Transverse colon (tissue), 4 donors: ENCODE results near the gene RAB1A. TPM values are rescaled to one million over a fixed set of nuclear protein-coding genes. Genes with fewer than 3 reads are reported as not detected.
"Not testable (repeated sequence)": the region's sequence is repeated elsewhere in the genome, so short reads cannot be mapped to it uniquely, and the experiment has no call there.

Experiments used
- DNase-seq: peaks from one replicate; pipeline ENCODE4 v3.0.0-alpha.2; 2019
- H3K27ac ChIP-seq, 4 donors: fragments of 200-600 bp; sonication (generic); 2 replicates each; pipeline ENCODE4 v1.5.1; 2016 to 2018; ENCODE audit warnings: inconsistent platforms in 4 of 4
- H3K27me3 ChIP-seq: fragments of 200-600 bp; sonication (generic); 2 replicates; pipeline ENCODE4 v1.5.1; 2017; ENCODE audit warnings: inconsistent platforms
- H3K36me3 ChIP-seq, 4 donors: fragments of 200-600 bp; sonication (generic); 2 replicates each; pipeline ENCODE4 v1.5.1; 2017 to 2019; ENCODE audit warnings: inconsistent platforms in 4 of 4
- H3K4me1 ChIP-seq, 4 donors: fragments of 200-600 bp; sonication (generic); 2 replicates each; pipeline ENCODE4 v1.5.1; 2017 to 2020; ENCODE audit warnings: inconsistent platforms in 4 of 4
- H3K4me3 ChIP-seq, 4 donors: fragments of 200-600 bp; sonication (generic); 1 replicate in 1 of 4; 2 replicates in 3 of 4; pipeline versions ENCODE4 v1.5.1 to v1.6.1; 2017 to 2019; ENCODE audit warnings: inconsistent platforms in 4 of 4
- H3K9me3 ChIP-seq, 2 donors: fragments of 200-600 bp; sonication (generic); 2 replicates each; pipeline ENCODE4 v1.5.1; 2017 to 2019; ENCODE audit warnings: inconsistent platforms in 2 of 2
- CTCF ChIP-seq, 5 experiments: fragments of 200-600 bp in 3 of 5; fragments of 450-650 bp in 2 of 5; sonication (generic) in 3 of 5; IDR thresholded peaks; 1 replicate in 2 of 5; 2 replicates in 3 of 5; pipeline ENCODE4 v1.5.1; 2016 to 2017; ENCODE audit warnings: antibody characterized with exemption in 5 of 5, inconsistent platforms in 3 of 5, mild to moderate bottlenecking in 2 of 5, moderate library complexity in 1 of 5
- EP300 ChIP-seq: sonication (generic); formaldehyde crosslinking; IDR thresholded peaks from one replicate; pipeline ENCODE4 v1.6.1; 2017; ENCODE audit warnings: antibody characterized with exemption, low read depth
- POLR2A ChIP-seq: fragments of 450-650 bp; IDR thresholded peaks from one replicate; pipeline ENCODE4 v1.6.1; 2016; ENCODE audit warnings: antibody characterized with exemption, mild to moderate bottlenecking, moderate library complexity
- POLR2AphosphoS5 ChIP-seq, 3 donors: sonication (generic); formaldehyde crosslinking; IDR thresholded peaks; one replicate each; pipeline ENCODE4 v1.6.1; 2016; ENCODE audit warnings: antibody characterized with exemption in 3 of 3
- WGBS, 2 donors: methylation state at CpG; one replicate each; pipeline ENCODE4 v1.1.5; 2018; ENCODE audit warnings: low coverage in 1 of 2; 5-methylcytosine and 5-hydroxymethylcytosine counted together
- in situ Hi-C, 4 donors: fragments of 200-750 bp; cut with MboI; loops; one replicate each; pipeline versions ENCODE4 v1.15.0 to v1.15.1; 2017; ENCODE audit warnings: low sequenced_read_pairs in 3 of 4, low pct_ligation_motif_present in 1 of 4, low pct_unique_long_range_greater_than_20kb in 1 of 4
- intact Hi-C: fragments of 100-400 bp; cut with DNase I; formaldehyde crosslinking; loops from one replicate; pipeline ENCODE4 v1.15.1; 2023; ENCODE audit warnings: low total_unique reads
- total RNA-seq, 4 donors: library from RNA; depleted of rRNA; stranded (reverse); fragments of >200 nt; gene quantifications; one replicate each; pipeline ENCODE4 v1.1.0, GENCODE V29; 2016

The RAB1A gene
- total RNA-seq, 4 donors from 2014 or later, result 16.9 to 98.3 (median 55.0) TPM

- intact Hi-C loops, result no loop called here
- no peaks in the 10 kb centered on the region for H3K9me3 ChIP-seq
- peak overlapping the region in 1 of 4 donors; percentile 0 for H3K27ac ChIP-seq
- WGBS, 2 donors, result 33 to 37% methylated on average over 2 of the region's 2 CpGs
- no peaks in the 10 kb centered on the region for H3K27me3 ChIP-seq
- TF ChIP-seq CTCF (IDR thresholded peaks at IDR 0.05), result no peak
- TF ChIP-seq POLR2AphosphoS5 (IDR thresholded peaks at IDR 0.05), result no peak
- no peak for TF ChIP-seq EP300
- TF ChIP-seq POLR2A, result no peak
- peaks cover 3 to 45% (median 20%) of the 10 kb centered on the region in 4 donors for H3K4me1 ChIP-seq
- H3K36me3 ChIP-seq, result no peaks in the 10 kb centered on the region
- H3K4me3 ChIP-seq, result no peak overlapping the region
- in situ Hi-C loops, result loop anchor here in 1 of 4 donors (25.0 kb wide), 1 partner anchor 248 kb away; no protein-coding TSS in a partner anchor
- DNase-seq, result no peak
Observed at GRCh38 chr2:65159906-65160305, 30.0 kb upstream of the RAB1A start.

- no peak for DNase-seq
- in situ Hi-C loops, result loop anchor here in 1 of 4 donors (25.0 kb wide), 1 partner anchor 247 kb away; no protein-coding TSS in a partner anchor
- Histone ChIP-seq H3K27ac (no peak overlapping the region), H3K27me3 (no peaks in the 10 kb centered on the region), H3K36me3 (no peaks in the 10 kb centered on the region), H3K4me1 (peaks cover 3 to 39% (median 17%) of the 10 kb centered on the region in 4 donors), H3K9me3 (no peaks in the 10 kb centered on the region), H3K4me3 (no peak overlapping the region)
- TF ChIP-seq CTCF (IDR thresholded peaks at IDR 0.05) (no peak), EP300 (no peak), POLR2A (no peak), POLR2AphosphoS5 (IDR thresholded peaks at IDR 0.05) (no peak)
- 91 to 100% methylated on average over 3 to 6 of the region's 6 CpGs for WGBS, 2 donors
- intact Hi-C loops, result no loop called here
Observed at GRCh38 chr2:65159261-65159660, 29.4 kb upstream of the RAB1A start.

- H3K36me3 ChIP-seq, result no peaks in the 10 kb centered on the region
- intact Hi-C loops (no loop called here), in situ Hi-C loops (loop anchor here in 1 of 4 donors (25.0 kb wide), 1 partner anchor 246 kb away; no protein-coding TSS in a partner anchor)
- no peak for DNase-seq
- H3K27me3 ChIP-seq, result no peaks in the 10 kb centered on the region
- H3K4me1 ChIP-seq, result peaks cover under 1 to 33% (median 12%) of the 10 kb centered on the region in 4 donors
- WGBS, 2 donors, result 52 to 76% methylated on average over 4 to 6 of the region's 6 CpGs
- no peaks in the 10 kb centered on the region for H3K9me3 ChIP-seq
- no peak overlapping the region for H3K4me3 ChIP-seq
- TF ChIP-seq EP300 (no peak), POLR2A (no peak), CTCF (IDR thresholded peaks at IDR 0.05) (no peak), POLR2AphosphoS5 (IDR thresholded peaks at IDR 0.05) (no peak)
- H3K27ac ChIP-seq, result no peak overlapping the region
Observed at GRCh38 chr2:65158557-65158956, 28.7 kb upstream of the RAB1A start.

- 68 to 77% methylated on average over 5 of the region's 6 CpGs for WGBS, 2 donors
- H3K9me3 ChIP-seq, intact Hi-C loops, H3K27ac ChIP-seq, H3K4me3 ChIP-seq, DNase-seq, H3K36me3 ChIP-seq, H3K27me3 ChIP-seq: not testable (repeated sequence)
- in situ Hi-C loops, result loop anchor here in 1 of 4 donors (25.0 kb wide), 1 partner anchor 246 kb away; no protein-coding TSS in a partner anchor
- H3K4me1 ChIP-seq, result peaks cover 0 to 27% (median 8%) of the 10 kb centered on the region in 4 donors
Observed at GRCh38 chr2:65157856-65158255, 27.9 kb upstream of the RAB1A start.

GRCh38 chr2:65156041-65156440 lies 26.1 kb upstream of the RAB1A start:
- no peak for DNase-seq
- H3K4me3 ChIP-seq, result no peak overlapping the region
- WGBS, 2 donors, result 71 to 89% methylated on average over 1 of the region's 1 CpG
- H3K27me3 ChIP-seq, result no peaks in the 10 kb centered on the region
- in situ Hi-C loops, result loop anchor here in 1 of 4 donors (25.0 kb wide), 1 partner anchor 244 kb away; no protein-coding TSS in a partner anchor
- H3K36me3 ChIP-seq, result no peaks in the 10 kb centered on the region
- H3K27ac ChIP-seq, result no peak overlapping the region
- TF ChIP-seq EP300 (no peak), POLR2AphosphoS5 (IDR thresholded peaks at IDR 0.05) (no peak), CTCF (IDR thresholded peaks at IDR 0.05) (no peak), POLR2A (no peak)
- intact Hi-C loops, result no loop called here
- H3K4me1 ChIP-seq, result peaks cover 0 to 11% (median 1%) of the 10 kb centered on the region in 4 donors
- no peaks in the 10 kb centered on the region for H3K9me3 ChIP-seq
